ENCODE data around the gene SMOC2. TPM values are rescaled to one million over a fixed set of nuclear protein-coding genes. Genes with fewer than 3 reads are reported as not detected.
"Not testable (repeated sequence)": the region's sequence is repeated elsewhere in the genome, so short reads cannot be mapped to it uniquely, and the experiment has no call there.

Gene SMOC2
- total RNA-seq, 1 donor from 2014 or later = not detected

- DNase-seq (ENCODE audit: low read depth) = no peak
- Histone ChIP-seq H3K36me3 (ENCODE audit: control insufficient read depth, insufficient read depth, low read length) (no peaks in the 10 kb centered on the region), H3K27me3 (ENCODE audit: control insufficient read depth, insufficient read depth, low read length) (no peaks in the 10 kb centered on the region), H3K4me3 (ENCODE audit: low read depth, low read length) (no peak overlapping the region)
- TF ChIP-seq, protein P1, sequence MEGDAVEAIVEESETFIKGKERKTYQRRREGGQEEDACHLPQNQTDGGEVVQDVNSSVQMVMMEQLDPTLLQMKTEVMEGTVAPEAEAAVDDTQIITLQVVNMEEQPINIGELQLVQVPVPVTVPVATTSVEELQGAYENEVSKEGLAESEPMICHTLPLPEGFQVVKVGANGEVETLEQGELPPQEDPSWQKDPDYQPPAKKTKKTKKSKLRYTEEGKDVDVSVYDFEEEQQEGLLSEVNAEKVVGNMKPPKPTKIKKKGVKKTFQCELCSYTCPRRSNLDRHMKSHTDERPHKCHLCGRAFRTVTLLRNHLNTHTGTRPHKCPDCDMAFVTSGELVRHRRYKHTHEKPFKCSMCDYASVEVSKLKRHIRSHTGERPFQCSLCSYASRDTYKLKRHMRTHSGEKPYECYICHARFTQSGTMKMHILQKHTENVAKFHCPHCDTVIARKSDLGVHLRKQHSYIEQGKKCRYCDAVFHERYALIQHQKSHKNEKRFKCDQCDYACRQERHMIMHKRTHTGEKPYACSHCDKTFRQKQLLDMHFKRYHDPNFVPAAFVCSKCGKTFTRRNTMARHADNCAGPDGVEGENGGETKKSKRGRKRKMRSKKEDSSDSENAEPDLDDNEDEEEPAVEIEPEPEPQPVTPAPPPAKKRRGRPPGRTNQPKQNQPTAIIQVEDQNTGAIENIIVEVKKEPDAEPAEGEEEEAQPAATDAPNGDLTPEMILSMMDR (IDR thresholded peaks at IDR 0.05; ENCODE audit: insufficient read depth, low read length, poor library complexity, severe bottlenecking) = no peak
These were observed 246.1 kb downstream of the SMOC2 start for GRCh38 chr6:168686831-168687730.

DNA sequence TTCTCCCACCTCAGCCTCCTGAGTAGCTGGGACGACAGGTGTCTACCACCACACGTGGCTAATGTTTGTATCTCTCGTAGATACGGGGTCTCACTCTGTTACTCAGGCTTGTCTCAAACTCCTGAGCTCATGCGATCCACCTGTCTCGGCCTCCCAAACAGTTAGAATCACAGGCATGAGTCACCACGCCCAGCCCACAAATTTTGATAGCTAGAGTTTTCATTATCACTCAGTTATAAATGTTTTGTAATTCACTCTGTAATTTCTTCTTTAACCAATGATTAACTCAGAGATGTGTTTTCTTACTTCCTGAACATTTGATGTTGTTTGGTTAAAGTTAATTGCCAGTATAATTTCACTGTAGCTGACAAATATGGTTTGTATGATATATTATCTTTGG is 249.3 kb downstream of the SMOC2 start:
- DNase-seq (ENCODE audit: low read depth) = no peak
- Histone ChIP-seq H3K4me3 (ENCODE audit: low read depth, low read length) (no peak overlapping the region), H3K36me3 (ENCODE audit: control insufficient read depth, insufficient read depth, low read length) (no peaks in the 10 kb centered on the region), H3K27me3 (ENCODE audit: control insufficient read depth, insufficient read depth, low read length) (no peaks in the 10 kb centered on the region)
- TF ChIP-seq, protein P1 (IDR thresholded peaks at IDR 0.05; ENCODE audit: insufficient read depth, low read length, poor library complexity, severe bottlenecking) = no peak

GRCh38 chr6:168691774-168692173 is 250.8 kb downstream of the SMOC2 start:
- no peak for DNase-seq (ENCODE audit: low read depth)
- Histone ChIP-seq H3K4me3 (ENCODE audit: low read depth, low read length) (no peak overlapping the region), H3K36me3 (ENCODE audit: control insufficient read depth, insufficient read depth, low read length) (no peaks in the 10 kb centered on the region), H3K27me3 (ENCODE audit: control insufficient read depth, insufficient read depth, low read length) (no peaks in the 10 kb centered on the region)
- TF ChIP-seq, protein P1 (IDR thresholded peaks at IDR 0.05; ENCODE audit: insufficient read depth, low read length, poor library complexity, severe bottlenecking) = no peak

DNA sequence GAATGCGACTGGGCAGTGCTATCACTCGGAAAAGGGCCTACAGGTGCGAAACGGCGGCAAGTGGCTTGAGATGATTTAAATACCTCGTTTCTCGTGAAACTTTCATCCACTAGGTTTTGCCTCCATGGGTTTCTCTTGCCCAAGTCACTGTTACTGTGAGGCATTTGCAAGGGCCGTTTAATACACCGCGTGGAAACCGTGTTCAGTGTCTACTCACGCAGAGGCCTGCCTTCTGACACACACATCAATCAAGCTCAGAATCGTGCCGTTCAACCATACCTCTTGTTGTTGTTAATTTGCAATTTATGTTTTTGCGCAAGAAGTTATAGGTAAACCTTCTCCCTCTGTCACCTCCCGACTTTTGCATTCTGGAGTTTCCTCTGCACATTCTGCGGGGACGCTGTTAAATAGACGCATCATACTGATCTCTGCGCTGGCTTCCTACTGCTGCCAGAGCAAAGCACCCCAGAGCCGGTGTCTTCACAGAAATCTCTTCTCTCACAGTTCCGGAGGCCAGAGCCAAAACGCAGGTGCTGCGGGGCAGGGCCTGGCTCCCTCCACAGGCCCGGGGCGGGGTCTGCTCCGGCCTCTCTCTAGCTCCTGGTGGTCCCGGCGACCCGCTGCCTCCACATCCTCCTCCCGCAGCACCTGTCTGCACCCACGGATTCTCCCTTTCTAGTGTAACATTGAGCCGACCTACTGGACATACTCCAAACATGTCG is 251.4 kb downstream of the SMOC2 start:
- TF ChIP-seq, protein P1 (IDR thresholded peaks at IDR 0.05; ENCODE audit: insufficient read depth, low read length, poor library complexity, severe bottlenecking) = no peak
- Histone ChIP-seq H3K27me3 (ENCODE audit: control insufficient read depth, insufficient read depth, low read length) (no peaks in the 10 kb centered on the region), H3K36me3 (ENCODE audit: control insufficient read depth, insufficient read depth, low read length) (no peaks in the 10 kb centered on the region), H3K4me3 (ENCODE audit: low read depth, low read length) (no peak overlapping the region)
- DNase-seq (ENCODE audit: low read depth) = no peak

DNA sequence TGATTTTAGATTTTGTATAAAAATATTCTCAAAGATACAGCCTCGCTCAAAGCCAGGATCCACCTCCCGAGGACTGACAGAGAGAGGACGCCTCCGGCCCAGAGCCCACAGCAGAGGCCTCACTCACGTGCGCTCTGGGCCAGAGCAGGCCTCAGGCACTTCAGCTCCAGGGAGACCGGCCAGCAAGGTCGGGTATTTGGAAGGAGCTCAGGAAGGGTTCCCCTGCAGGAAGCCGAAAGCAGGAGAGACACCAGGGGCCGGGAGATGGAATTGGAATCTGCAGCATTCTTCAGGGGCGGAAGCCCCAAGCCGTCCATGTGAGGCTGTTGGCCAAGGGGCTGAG is 251.9 kb downstream of the SMOC2 start:
- H3K4me3 ChIP-seq (ENCODE audit: low read depth, low read length); H3K27me3 ChIP-seq (ENCODE audit: control insufficient read depth, insufficient read depth, low read length); DNase-seq (ENCODE audit: low read depth); H3K36me3 ChIP-seq (ENCODE audit: control insufficient read depth, insufficient read depth, low read length): not testable (repeated sequence)

DNA sequence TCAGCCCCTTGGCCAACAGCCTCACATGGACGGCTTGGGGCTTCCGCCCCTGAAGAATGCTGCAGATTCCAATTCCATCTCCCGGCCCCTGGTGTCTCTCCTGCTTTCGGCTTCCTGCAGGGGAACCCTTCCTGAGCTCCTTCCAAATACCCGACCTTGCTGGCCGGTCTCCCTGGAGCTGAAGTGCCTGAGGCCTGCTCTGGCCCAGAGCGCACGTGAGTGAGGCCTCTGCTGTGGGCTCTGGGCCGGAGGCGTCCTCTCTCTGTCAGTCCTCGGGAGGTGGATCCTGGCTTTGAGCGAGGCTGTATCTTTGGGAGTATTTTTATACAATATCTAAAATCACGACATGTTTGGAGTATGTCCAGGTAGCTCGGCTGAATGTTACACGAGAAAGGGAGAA is 253.8 kb downstream of the SMOC2 start:
- H3K27me3 ChIP-seq (ENCODE audit: control insufficient read depth, insufficient read depth, low read length); H3K36me3 ChIP-seq (ENCODE audit: control insufficient read depth, insufficient read depth, low read length); DNase-seq (ENCODE audit: low read depth); H3K4me3 ChIP-seq (ENCODE audit: low read depth, low read length): not testable (repeated sequence)

Measured in kidney epithelial cell (primary cell).